Gastrocnemius medialis (tissue), 4 donors: ENCODE data around the gene RC3H2. TPM values are rescaled to one million over a fixed set of nuclear protein-coding genes. Genes with fewer than 3 reads are reported as not detected.
A peak's percentile ranks its signal among the peaks of the same experiment; 100 is the strongest.
"Not testable (repeated sequence)": the region's sequence is repeated elsewhere in the genome, so short reads cannot be mapped to it uniquely, and the experiment has no call there.

Experiments
- ATAC-seq, 2 donors: fragments of 150-250 bp; one replicate each; pipeline ENCODE4 v1.9.1; 2016
- DNase-seq, 2 donors: peaks; one replicate each; pipeline ENCODE4 v3.0.0-alpha.2; 2019
- H3K27ac ChIP-seq, 4 donors: fragments of 200-600 bp; sonication (generic); 1 replicate in 1 of 4; 2 replicates in 3 of 4; pipeline ENCODE4 v1.5.1; 2016 to 2018; ENCODE audit warnings: mild to moderate bottlenecking in 2 of 4, moderate library complexity in 1 of 4
- H3K27me3 ChIP-seq, 3 donors: fragments of 200-600 bp; sonication (generic) in 2 of 3; 1 replicate in 1 of 3; 2 replicates in 2 of 3; pipeline versions ENCODE4 v1.5.1 to v1.6.0; 2016 to 2019; ENCODE audit warnings: mild to moderate bottlenecking in 1 of 3, moderate library complexity in 1 of 3
- H3K36me3 ChIP-seq, 2 donors: fragments of 200-600 bp; sonication (generic) in 1 of 2; one replicate each; pipeline ENCODE4 v1.5.1; 2017 to 2018
- H3K4me1 ChIP-seq, 2 donors: fragments of 200-600 bp; sonication (generic) in 1 of 2; one replicate each; pipeline ENCODE4 v1.5.1; 2016 to 2017; ENCODE audit warnings: mild to moderate bottlenecking in 2 of 2
- H3K4me3 ChIP-seq, 4 donors: fragments of 200-600 bp; sonication (generic) in 3 of 4; 1 replicate in 1 of 4; 2 replicates in 3 of 4; pipeline ENCODE4 v1.5.1; 2016 to 2019; ENCODE audit warnings: mild to moderate bottlenecking in 2 of 4
- H3K9me3 ChIP-seq, 3 donors: fragments of 200-600 bp; sonication (generic) in 2 of 3; 1 replicate in 1 of 3; 2 replicates in 2 of 3; pipeline ENCODE4 v1.5.1; 2016 to 2019
- POLR2A ChIP-seq, 2 donors: fragments of 450-650 bp; IDR thresholded peaks; one replicate each; pipeline ENCODE4 v1.6.1; 2017; ENCODE audit warnings: antibody characterized with exemption in 2 of 2, mild to moderate bottlenecking in 2 of 2, moderate library complexity in 2 of 2
- in situ Hi-C, 4 donors: fragments of 200-750 bp; cut with MboI; loops; one replicate each; pipeline versions ENCODE4 v1.15.0 to v1.8.0; 2017; ENCODE audit warnings: low sequenced_read_pairs in 4 of 4
- intact Hi-C: fragments of 100-400 bp; cut with DNase I; formaldehyde crosslinking; loops from one replicate; pipeline ENCODE4 v1.15.1; 2023; ENCODE audit warnings: low total_unique reads
- total RNA-seq, 4 donors: library from RNA; depleted of rRNA; stranded (reverse); fragments of >200 nt; gene quantifications; one replicate each; pipeline versions ENCODE4 v1.1.0 to v1.2.3, GENCODE V29; 2016
- TF ChIP-seq, protein P1 (sequence below), 5 experiments: fragments of 450-650 bp in 3 of 5; fragments of 200-600 bp in 2 of 5; sonication (generic) in 2 of 5; IDR thresholded peaks in 4 of 5; conservative IDR thresholded peaks in 1 of 5; 1 replicate in 4 of 5; 2 replicates in 1 of 5; pipeline ENCODE4 v1.5.1; 2016 to 2019; ENCODE audit warnings: antibody characterized with exemption in 5 of 5, mild to moderate bottlenecking in 3 of 5, moderate library complexity in 3 of 5

Gene RC3H2
- total RNA-seq, 4 donors from 2014 or later = 29.4 to 45.2 (median 36.6) TPM

DNA sequence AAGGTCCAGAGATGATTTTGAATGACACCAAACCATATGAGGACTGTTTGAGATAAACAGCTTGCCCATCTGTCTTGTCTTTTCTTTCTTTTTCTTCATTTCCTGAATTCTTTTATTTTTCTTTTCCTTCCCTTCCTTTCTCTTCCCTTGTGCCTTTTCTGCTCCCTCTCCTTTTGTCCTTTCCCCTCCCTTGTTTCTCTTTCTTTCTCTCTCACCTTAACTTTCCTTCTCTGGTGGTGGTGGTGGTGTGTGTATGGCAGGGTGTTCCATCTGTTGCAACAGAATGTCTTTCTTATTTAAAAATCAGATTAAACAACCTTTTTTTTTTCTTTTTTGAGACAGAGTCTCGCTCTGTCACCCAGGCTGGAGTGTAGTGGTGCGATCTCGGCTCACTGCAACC, 73.0 kb downstream of the RC3H2 start:
- Histone ChIP-seq H3K36me3 (no peaks in the 10 kb centered on the region), H3K9me3 (no peaks in the 10 kb centered on the region), H3K4me1 (peaks cover 5 to 8% of the 10 kb centered on the region in 2 donors), H3K4me3 (no peak overlapping the region), H3K27ac (peak overlapping the region in 1 of 4 donors; percentile 50), H3K27me3 (no peaks in the 10 kb centered on the region)
- intact Hi-C loops = no loop called here
- DNase-seq (no peak), ATAC-seq (no peak)
- TF ChIP-seq, protein P1, sequence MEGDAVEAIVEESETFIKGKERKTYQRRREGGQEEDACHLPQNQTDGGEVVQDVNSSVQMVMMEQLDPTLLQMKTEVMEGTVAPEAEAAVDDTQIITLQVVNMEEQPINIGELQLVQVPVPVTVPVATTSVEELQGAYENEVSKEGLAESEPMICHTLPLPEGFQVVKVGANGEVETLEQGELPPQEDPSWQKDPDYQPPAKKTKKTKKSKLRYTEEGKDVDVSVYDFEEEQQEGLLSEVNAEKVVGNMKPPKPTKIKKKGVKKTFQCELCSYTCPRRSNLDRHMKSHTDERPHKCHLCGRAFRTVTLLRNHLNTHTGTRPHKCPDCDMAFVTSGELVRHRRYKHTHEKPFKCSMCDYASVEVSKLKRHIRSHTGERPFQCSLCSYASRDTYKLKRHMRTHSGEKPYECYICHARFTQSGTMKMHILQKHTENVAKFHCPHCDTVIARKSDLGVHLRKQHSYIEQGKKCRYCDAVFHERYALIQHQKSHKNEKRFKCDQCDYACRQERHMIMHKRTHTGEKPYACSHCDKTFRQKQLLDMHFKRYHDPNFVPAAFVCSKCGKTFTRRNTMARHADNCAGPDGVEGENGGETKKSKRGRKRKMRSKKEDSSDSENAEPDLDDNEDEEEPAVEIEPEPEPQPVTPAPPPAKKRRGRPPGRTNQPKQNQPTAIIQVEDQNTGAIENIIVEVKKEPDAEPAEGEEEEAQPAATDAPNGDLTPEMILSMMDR (IDR thresholded peaks at IDR 0.05 in 4 of 5, conservative IDR thresholded peaks at IDR 0.05 in 1 of 5) = no peak
- TF ChIP-seq POLR2A (IDR thresholded peaks at IDR 0.05) = no peak
- in situ Hi-C loops = loop anchor here in 1 of 4 donors (25.0 kb wide), 1 partner anchor 155 kb away; no protein-coding TSS in a partner anchor

DNA sequence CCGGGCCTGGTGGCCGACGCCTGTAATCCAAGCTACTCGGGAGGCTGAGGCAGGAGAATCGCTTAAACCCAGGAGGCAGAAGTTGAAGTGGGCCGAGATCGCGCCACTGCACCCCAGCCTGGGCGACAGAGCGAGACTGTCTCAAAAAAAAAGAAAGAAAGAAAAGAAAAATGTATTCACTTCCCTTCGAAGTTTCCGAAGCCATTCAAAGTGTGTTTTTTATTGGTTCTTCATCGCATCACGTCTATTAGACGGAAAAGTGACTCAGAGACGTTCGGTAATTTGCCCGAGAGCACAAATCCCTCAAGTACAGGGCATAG, 76.2 kb downstream of the RC3H2 start:
- peaks cover 14 to 16% of the 10 kb centered on the region in 2 donors for H3K4me1 ChIP-seq
- ATAC-seq, H3K9me3 ChIP-seq, H3K27me3 ChIP-seq, DNase-seq: not testable (repeated sequence)
- H3K36me3 ChIP-seq = peaks cover 0 to 15% of the 10 kb centered on the region in 2 donors
- H3K27ac ChIP-seq = peak overlapping the region; percentile 88 to 98 (median 98)
- H3K4me3 ChIP-seq = peak overlapping the region; percentile 77 to 100 (median 99)
- intact Hi-C loops = loop anchor here (5.0 kb wide), 1 partner anchor 73 kb away; no protein-coding TSS in a partner anchor
- in situ Hi-C loops = loop anchor here in 1 of 4 donors (25.0 kb wide), 1 partner anchor 158 kb away; no protein-coding TSS in a partner anchor

- Histone ChIP-seq H3K9me3 (no peaks in the 10 kb centered on the region), H3K27me3 (no peaks in the 10 kb centered on the region), H3K36me3 (peaks cover 0 to 20% of the 10 kb centered on the region in 2 donors), H3K27ac (peak overlapping the region; percentile 88 to 98 (median 98)), H3K4me3 (peak overlapping the region; percentile 77 to 100 (median 99)), H3K4me1 (peaks cover 14 to 16% of the 10 kb centered on the region in 2 donors)
- ATAC-seq (peak in 1 of 2 donors; percentile 29), DNase-seq (no peak)
- in situ Hi-C loops (loop anchor here in 1 of 4 donors (25.0 kb wide), 1 partner anchor 160 kb away; no protein-coding TSS in a partner anchor), intact Hi-C loops (loop anchor here (5.0 kb wide), 1 partner anchor 75 kb away; no protein-coding TSS in a partner anchor)
- TF ChIP-seq, protein P1 (IDR thresholded peaks at IDR 0.05 in 4 of 5, conservative IDR thresholded peaks at IDR 0.05 in 1 of 5) = no peak
- no peak for TF ChIP-seq POLR2A (IDR thresholded peaks at IDR 0.05)
These were observed 77.4 kb downstream of the RC3H2 start for GRCh38 chr9:122827761-122828093.

GRCh38 chr9:122822938-122823337, 82.2 kb downstream of the RC3H2 start:
- Histone ChIP-seq H3K4me1 (peaks cover 25 to 40% of the 10 kb centered on the region in 2 donors), H3K36me3 (peaks cover 0 to 25% of the 10 kb centered on the region in 2 donors), H3K9me3 (no peaks in the 10 kb centered on the region), H3K27ac (peak overlapping the region in 1 of 4 donors; percentile 65), H3K4me3 (no peak overlapping the region), H3K27me3 (no peaks in the 10 kb centered on the region)
- no peak for DNase-seq
- ATAC-seq = no peak
- TF ChIP-seq, protein P1 (IDR thresholded peaks at IDR 0.05 in 4 of 5, conservative IDR thresholded peaks at IDR 0.05 in 1 of 5) = no peak
- TF ChIP-seq POLR2A (IDR thresholded peaks at IDR 0.05) = no peak
- intact Hi-C loops = no loop called here
- in situ Hi-C loops = loop anchor here in 3 of 4 donors (25.0 kb wide), 4 partner anchors 461 to 711 kb away; partner anchors contain the start of gene PTGS1 (in 1 of the 3)

- Histone ChIP-seq H3K4me3 (no peak overlapping the region), H3K36me3 (peaks cover 0 to 25% of the 10 kb centered on the region in 2 donors), H3K9me3 (no peaks in the 10 kb centered on the region), H3K27me3 (no peaks in the 10 kb centered on the region), H3K4me1 (peaks cover 19 to 33% of the 10 kb centered on the region in 2 donors), H3K27ac (peak overlapping the region; percentile 53 to 65 (median 60))
- in situ Hi-C loops (loop anchor here in 3 of 4 donors (25.0 kb wide), 4 partner anchors 460 to 710 kb away; partner anchors contain the start of gene PTGS1 (in 1 of the 3)), intact Hi-C loops (no loop called here)
- ATAC-seq (no peak), DNase-seq (no peak)
- no peak for TF ChIP-seq POLR2A (IDR thresholded peaks at IDR 0.05)
- TF ChIP-seq, protein P1 (IDR thresholded peaks at IDR 0.05 in 4 of 5, conservative IDR thresholded peaks at IDR 0.05 in 1 of 5) = no peak
These were observed 83.1 kb downstream of the RC3H2 start for GRCh38 chr9:122822056-122822455.
